Upper lobe of left lung (tissue), 6 donors: Measurements from ENCODE around the gene DZIP1. TPM values are rescaled to one million over a fixed set of nuclear protein-coding genes. Genes with fewer than 3 reads are reported as not detected.

ENCODE experiments used
- ATAC-seq, 2 donors: fragments of 200-7000 bp; cut with Tn5 transposase; one replicate each; pipeline ENCODE4 v1.9.1; 2022; ENCODE audit warnings: mild to moderate bottlenecking in 2 of 2, moderate library complexity in 2 of 2; ENCODE audit not compliant: low FRiP score in 2 of 2
- DNase-seq, 2 donors: peaks; one replicate each; pipeline ENCODE4 v3.0.0-alpha.2; 2019 to 2020
- H3K27ac ChIP-seq, 4 donors: fragments of 200-600 bp; sonication (generic); one replicate each; pipeline ENCODE4 v1.5.1; 2016 to 2019
- H3K27me3 ChIP-seq, 4 donors: fragments of 200-600 bp; sonication (generic); one replicate each; pipeline ENCODE4 v1.5.1; 2017 to 2019
- H3K36me3 ChIP-seq, 4 donors: fragments of 200-600 bp; sonication (generic); one replicate each; pipeline ENCODE4 v1.5.1; 2016 to 2019
- H3K4me1 ChIP-seq, 4 donors: fragments of 200-600 bp; sonication (generic); one replicate each; pipeline ENCODE4 v1.5.1; 2018 to 2019
- H3K4me3 ChIP-seq, 4 donors: fragments of 200-600 bp; sonication (generic); one replicate each; pipeline ENCODE4 v1.5.1; 2017 to 2019; ENCODE audit warnings: mild to moderate bottlenecking in 2 of 4, moderate library complexity in 1 of 4
- H3K9me3 ChIP-seq, 4 donors: fragments of 200-600 bp; sonication (generic); one replicate each; pipeline ENCODE4 v1.5.1; 2018 to 2019
- CTCF ChIP-seq, 6 experiments: fragments of 450-650 bp in 4 of 6; fragments of 200-600 bp in 2 of 6; sonication (generic) in 2 of 6; IDR thresholded peaks; one replicate each; pipeline ENCODE4 v1.5.1; 2016 to 2019; ENCODE audit warnings: antibody characterized with exemption in 6 of 6
- EP300 ChIP-seq, 4 donors: sonication (generic); formaldehyde crosslinking; IDR thresholded peaks; one replicate each; pipeline ENCODE4 v1.5.1; 2017; ENCODE audit warnings: antibody characterized with exemption in 4 of 4, control low read depth in 2 of 4
- POLR2A ChIP-seq, 4 donors: fragments of 450-650 bp; IDR thresholded peaks; one replicate each; pipeline ENCODE4 v1.5.1; 2016 to 2017; ENCODE audit warnings: antibody characterized with exemption in 4 of 4, mild to moderate bottlenecking in 2 of 4
- POLR2AphosphoS5 ChIP-seq, 2 donors: sonication (generic); formaldehyde crosslinking; IDR thresholded peaks; one replicate each; pipeline ENCODE4 v1.5.1; 2017; ENCODE audit warnings: antibody characterized with exemption in 2 of 2
- WGBS, 2 donors: methylation state at CpG; one replicate each; pipeline ENCODE4 v1.1.5; 2017 to 2018; 5-methylcytosine and 5-hydroxymethylcytosine counted together
- total RNA-seq, 6 donors: library from RNA; depleted of rRNA in 4 of 6; stranded (reverse); fragments of >200 nt in 4 of 6; gene quantifications; one replicate each; pipeline versions ENCODE4 v1.1.0 to v1.2.1, GENCODE V29; 2016 to 2021
- donor health status: DM: no; HTN: no; CAD: no; lungs with moderate emphysema.
- donor health status: DM: no; HTN: yes; CAD: no; lungs with severe emphysema.

Gene DZIP1
- total RNA-seq, 6 donors from 2014 or later: 4.8 to 18.4 (median 8.7) TPM

DNA sequence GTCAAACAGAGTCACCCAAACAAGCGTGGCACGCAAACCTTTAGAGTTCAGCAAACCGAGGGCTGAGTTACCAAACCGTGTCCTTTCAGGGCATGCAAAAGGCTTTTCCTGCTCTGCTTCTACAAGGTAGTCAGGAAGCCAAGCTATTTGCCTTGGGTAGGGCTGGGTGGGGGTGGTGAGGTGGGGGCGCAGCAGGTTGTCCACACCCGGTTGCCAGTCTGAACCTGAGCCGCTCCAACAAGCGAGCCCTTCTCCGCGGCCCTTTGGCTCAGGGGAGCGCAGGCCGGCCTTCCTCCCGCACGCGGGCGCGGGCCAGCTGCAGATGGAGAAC, 92.3 kb downstream of the DZIP1 start:
- peaks cover 10 to 16% (median 12%) of the 10 kb centered on the region in 4 donors for H3K4me1 ChIP-seq
- ATAC-seq (no peak), DNase-seq (no peak)
- H3K27me3 ChIP-seq: peaks cover 0 to 15% (median 13%) of the 10 kb centered on the region in 4 donors
- H3K27ac ChIP-seq: no peak overlapping the region
- H3K4me3 ChIP-seq: peak overlapping the region in 3 of 4 donors; percentile 8 to 24 (median 16)
- WGBS, 2 donors: 34 to 100% methylated on average over 2 to 6 of the region's 17 CpGs
- H3K9me3 ChIP-seq: no peaks in the 10 kb centered on the region
- TF ChIP-seq POLR2A (IDR thresholded peaks at IDR 0.05): no peak
- no peak for TF ChIP-seq POLR2AphosphoS5 (IDR thresholded peaks at IDR 0.05)
- TF ChIP-seq CTCF (IDR thresholded peaks at IDR 0.05): no peak
- TF ChIP-seq EP300 (IDR thresholded peaks at IDR 0.05): no peak
- no peaks in the 10 kb centered on the region for H3K36me3 ChIP-seq

DNA sequence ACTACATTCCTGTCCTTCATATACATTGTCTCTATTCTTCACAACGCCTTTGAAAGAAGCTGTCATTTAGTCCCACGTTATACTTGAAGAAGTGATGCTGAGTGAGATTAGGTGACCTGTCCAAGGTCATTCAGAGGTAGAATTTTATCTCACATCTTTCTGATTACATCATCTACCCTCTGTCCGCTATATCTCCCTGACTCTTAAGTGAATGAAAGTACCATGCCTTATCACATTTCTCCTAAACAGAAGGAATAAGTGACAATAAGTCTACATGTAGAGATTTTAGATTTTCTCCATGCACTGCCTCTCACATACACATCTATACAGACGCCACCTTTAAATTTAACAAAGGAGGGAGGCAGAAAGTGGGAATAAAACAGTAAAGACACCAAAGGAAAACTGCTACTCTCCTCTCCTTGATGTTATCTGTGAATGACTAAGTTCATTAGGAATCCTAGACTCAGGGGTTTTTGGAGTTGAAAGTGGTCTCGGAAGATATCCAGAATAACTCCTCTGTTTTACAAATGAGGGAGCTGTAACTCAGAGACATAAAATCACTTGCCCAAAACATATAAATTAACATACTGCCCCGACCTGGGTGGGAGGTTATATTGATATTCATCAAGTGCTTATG, 96.9 kb downstream of the DZIP1 start:
- H3K36me3 ChIP-seq: no peaks in the 10 kb centered on the region
- DNase-seq (no peak), ATAC-seq (no peak)
- TF ChIP-seq POLR2A (IDR thresholded peaks at IDR 0.05) (no peak), CTCF (IDR thresholded peaks at IDR 0.05) (no peak), POLR2AphosphoS5 (IDR thresholded peaks at IDR 0.05) (no peak), EP300 (IDR thresholded peaks at IDR 0.05) (no peak)
- peaks cover 4 to 6% (median 5%) of the 10 kb centered on the region in 4 donors for H3K4me1 ChIP-seq
- H3K27ac ChIP-seq: no peak overlapping the region
- WGBS, 2 donors: 62 to 68% methylated on average over 6 of the region's 6 CpGs
- no peak overlapping the region for H3K4me3 ChIP-seq
- peaks cover 0 to 11% (median 7%) of the 10 kb centered on the region in 4 donors for H3K27me3 ChIP-seq
- no peaks in the 10 kb centered on the region for H3K9me3 ChIP-seq

DNA sequence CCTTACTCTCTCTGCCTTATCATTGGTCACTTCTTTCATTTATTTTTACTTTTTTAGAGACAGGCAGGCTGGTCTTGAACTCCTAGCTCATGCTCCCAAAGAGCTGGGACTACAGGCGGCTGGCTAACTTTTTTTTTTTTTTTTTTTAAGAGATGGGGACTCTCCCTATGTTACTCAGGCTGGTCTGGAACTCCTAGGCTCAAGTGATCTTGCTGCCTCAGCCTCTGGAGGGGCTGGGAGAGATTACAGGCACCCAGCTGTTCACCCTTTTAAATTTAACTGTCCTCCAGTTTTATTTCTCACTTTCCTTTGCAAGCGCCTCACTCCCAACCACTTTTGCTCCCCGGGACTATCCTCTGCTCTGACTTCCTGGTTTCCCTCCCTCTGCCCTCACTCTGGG, 97.6 kb downstream of the DZIP1 start:
- H3K4me1 ChIP-seq: no peaks in the 10 kb centered on the region
- 46 to 56% methylated on average over 2 of the region's 3 CpGs for WGBS, 2 donors
- H3K27me3 ChIP-seq: peaks cover 0 to 3% (median under 1%) of the 10 kb centered on the region in 4 donors
- no peak for ATAC-seq
- no peaks in the 10 kb centered on the region for H3K36me3 ChIP-seq
- DNase-seq: no peak
- H3K4me3 ChIP-seq: no peak overlapping the region
- no peaks in the 10 kb centered on the region for H3K9me3 ChIP-seq
- no peak overlapping the region for H3K27ac ChIP-seq
- TF ChIP-seq POLR2A (IDR thresholded peaks at IDR 0.05) (no peak), CTCF (IDR thresholded peaks at IDR 0.05) (no peak), POLR2AphosphoS5 (IDR thresholded peaks at IDR 0.05) (no peak), EP300 (IDR thresholded peaks at IDR 0.05) (no peak)

- H3K27me3 ChIP-seq: no peaks in the 10 kb centered on the region
- H3K4me3 ChIP-seq: no peak overlapping the region
- TF ChIP-seq POLR2A (IDR thresholded peaks at IDR 0.05): no peak
- no peak for TF ChIP-seq EP300 (IDR thresholded peaks at IDR 0.05)
- TF ChIP-seq CTCF (IDR thresholded peaks at IDR 0.05): no peak
- TF ChIP-seq POLR2AphosphoS5 (IDR thresholded peaks at IDR 0.05): no peak
- no peaks in the 10 kb centered on the region for H3K36me3 ChIP-seq
- H3K27ac ChIP-seq: no peak overlapping the region
- 66 to 77% methylated on average over 2 of the region's 2 CpGs for WGBS, 2 donors
- H3K4me1 ChIP-seq: peaks cover 0 to 11% (median 5%) of the 10 kb centered on the region in 4 donors
- no peak for DNase-seq
- H3K9me3 ChIP-seq: no peaks in the 10 kb centered on the region
- no peak for ATAC-seq
Observed at GRCh38 chr13:95544293-95544692, 100.2 kb downstream of the DZIP1 start.

- Histone ChIP-seq H3K4me1 (peaks cover 0 to 11% (median 5%) of the 10 kb centered on the region in 4 donors), H3K9me3 (no peaks in the 10 kb centered on the region), H3K36me3 (no peaks in the 10 kb centered on the region), H3K27ac (no peak overlapping the region), H3K4me3 (no peak overlapping the region), H3K27me3 (no peaks in the 10 kb centered on the region)
- TF ChIP-seq POLR2A (IDR thresholded peaks at IDR 0.05) (no peak), CTCF (IDR thresholded peaks at IDR 0.05) (no peak), EP300 (IDR thresholded peaks at IDR 0.05) (no peak), POLR2AphosphoS5 (IDR thresholded peaks at IDR 0.05) (no peak)
- no peak for ATAC-seq
- 88 to 93% methylated on average over 7 to 8 of the region's 8 CpGs for WGBS, 2 donors
- no peak for DNase-seq
Observed at GRCh38 chr13:95541911-95542474, 102.5 kb downstream of the DZIP1 start.
